WTC11 (cell line): ENCODE data around the gene LCN10. TPM values are rescaled to one million over a fixed set of nuclear protein-coding genes. Genes with fewer than 3 reads are reported as not detected.

Source experiments
- ATAC-seq: fragments of 200-7000 bp; cut with Tn5 transposase; 2 replicates; pipeline ENCODE4 v1.10.0; 2021; ENCODE audit warnings: mild to moderate bottlenecking, moderate library complexity
- CTCF ChIA-PET: fragments of 300-600 bp; sonication (Branson Sonifier 250); formaldehyde crosslinking; loops from one replicate; lab custom pipeline; 2021; ENCODE audit warnings: antibody characterized with exemption; lab: Charles Lee
- POLR2A ChIA-PET: fragments of 350-600 bp; sonication (Branson Sonifier 250); formaldehyde crosslinking; loops from one replicate; lab custom pipeline; 2021; ENCODE audit warnings: antibody characterized with exemption; lab: Charles Lee
- DNase-seq: peaks from one replicate; pipeline ENCODE4 v3.0.0; 2021; ENCODE audit warnings: low spot score
- H3K27ac Mint-ChIP-seq: 2 replicates; pipeline ENCODE4 v1.8.0; 2021; ENCODE audit warnings: mixed read lengths
- H3K27me3 Mint-ChIP-seq: 2 replicates; pipeline ENCODE4 v1.8.0; 2021; ENCODE audit warnings: low read depth, mild to moderate bottlenecking, moderate library complexity, mixed read lengths
- H3K36me3 Mint-ChIP-seq: 2 replicates; pipeline ENCODE4 v1.8.0; 2021; ENCODE audit warnings: mixed read lengths
- H3K4me1 Mint-ChIP-seq: 2 replicates; pipeline ENCODE4 v1.8.0; 2022; ENCODE audit warnings: mixed read lengths
- H3K4me3 Mint-ChIP-seq: 2 replicates; pipeline ENCODE4 v1.8.0; 2021; ENCODE audit warnings: mild to moderate bottlenecking, moderate library complexity, mixed read lengths
- H3K9me3 Mint-ChIP-seq: 2 replicates; pipeline ENCODE4 v1.8.0; 2021; ENCODE audit warnings: mixed read lengths
- AR ChIP-seq: fragments of 250-450 bp; sonication (Bioruptor Pico); IDR thresholded peaks from 2 replicates; pipeline ENCODE4 v1.9.0; 2021; ENCODE audit warnings: mild to moderate bottlenecking
- ATF3 ChIP-seq: sonication (generic); formaldehyde crosslinking; conservative IDR thresholded peaks from 2 replicates; pipeline ENCODE4 v1.8.1; 2022; ENCODE audit warnings: mild to moderate bottlenecking, missing genetic modification reagents
- E2F1 ChIP-seq: sonication (generic); formaldehyde crosslinking; IDR thresholded peaks from 2 replicates; pipeline ENCODE4 v1.8.0; 2022; ENCODE audit warnings: mild to moderate bottlenecking, missing genetic modification reagents
- EMX1 ChIP-seq: fragments of 250-450 bp; sonication (Bioruptor Pico); IDR thresholded peaks from 2 replicates; pipeline ENCODE4 v1.8.0; 2021; ENCODE audit warnings: mild to moderate bottlenecking
- ESRRA ChIP-seq: sonication (generic); formaldehyde crosslinking; IDR thresholded peaks from 2 replicates; pipeline ENCODE4 v1.8.1; 2022; ENCODE audit warnings: mild to moderate bottlenecking, missing genetic modification reagents, borderline replicate concordance
- FOXK1 ChIP-seq: sonication (generic); formaldehyde crosslinking; IDR thresholded peaks from 2 replicates; pipeline ENCODE4 v1.8.0; 2022; ENCODE audit warnings: mild to moderate bottlenecking, moderate library complexity, missing genetic modification reagents
- FOXP1 ChIP-seq: sonication (generic); formaldehyde crosslinking; IDR thresholded peaks from 2 replicates; pipeline ENCODE4 v1.8.0; 2022; ENCODE audit warnings: missing genetic modification reagents, mild to moderate bottlenecking, moderate library complexity, borderline replicate concordance
- JAZF1 ChIP-seq: fragments of 250-450 bp; sonication (Bioruptor Pico); IDR thresholded peaks from 2 replicates; pipeline ENCODE4 v1.9.0; 2021; ENCODE audit warnings: moderate library complexity, mild to moderate bottlenecking, inconsistent platforms
- MLX ChIP-seq: sonication (generic); formaldehyde crosslinking; IDR thresholded peaks from 2 replicates; pipeline ENCODE4 v1.8.1; 2023; ENCODE audit warnings: mild to moderate bottlenecking, missing genetic modification reagents, moderate library complexity
- MYBL2 ChIP-seq: sonication (generic); formaldehyde crosslinking; IDR thresholded peaks from 2 replicates; pipeline ENCODE4 v1.8.1; 2023; ENCODE audit warnings: mild to moderate bottlenecking, moderate library complexity, missing genetic modification reagents
- PREB ChIP-seq: sonication (generic); formaldehyde crosslinking; IDR thresholded peaks from 2 replicates; pipeline ENCODE4 v1.8.1; 2022; ENCODE audit warnings: mild to moderate bottlenecking, missing genetic modification reagents, moderate library complexity, borderline replicate concordance
- SMAD3 ChIP-seq: sonication (generic); formaldehyde crosslinking; IDR thresholded peaks from 2 replicates; pipeline ENCODE4 v1.8.0; 2022; ENCODE audit warnings: missing genetic modification reagents, mild to moderate bottlenecking, borderline replicate concordance
- STAT6 ChIP-seq: sonication (generic); formaldehyde crosslinking; conservative IDR thresholded peaks from 2 replicates; pipeline ENCODE4 v1.8.1; 2023; ENCODE audit warnings: mild to moderate bottlenecking, low read depth, missing genetic modification reagents, moderate library complexity
- TEAD1 ChIP-seq: sonication (generic); formaldehyde crosslinking; IDR thresholded peaks from 2 replicates; pipeline ENCODE4 v1.8.0; 2022; ENCODE audit warnings: mild to moderate bottlenecking, missing genetic modification reagents
- TEAD4 ChIP-seq: sonication (generic); formaldehyde crosslinking; IDR thresholded peaks from 2 replicates; pipeline ENCODE4 v1.8.0; 2022; ENCODE audit warnings: mild to moderate bottlenecking, missing genetic modification reagents
- USF1 ChIP-seq: sonication (generic); formaldehyde crosslinking; IDR thresholded peaks from 2 replicates; pipeline ENCODE4 v1.8.0; 2022; ENCODE audit warnings: mild to moderate bottlenecking, missing genetic modification reagents
- ZBTB21 ChIP-seq: sonication (generic); formaldehyde crosslinking; IDR thresholded peaks from 2 replicates; pipeline ENCODE4 v1.8.1; 2023; ENCODE audit warnings: mild to moderate bottlenecking, missing genetic modification reagents, borderline replicate concordance
- ZNF416 ChIP-seq: fragments of 250-450 bp; sonication (Bioruptor Pico); IDR thresholded peaks from 2 replicates; pipeline ENCODE4 v1.9.0; 2021; ENCODE audit warnings: mild to moderate bottlenecking, inconsistent platforms
- ZNF425 ChIP-seq: fragments of 250-450 bp; sonication (Bioruptor Pico); conservative IDR thresholded peaks from 2 replicates; pipeline ENCODE4 v1.9.0; 2021; ENCODE audit warnings: mild to moderate bottlenecking
- ZSCAN18 ChIP-seq: fragments of 250-450 bp; sonication (Bioruptor Pico); IDR thresholded peaks from 2 replicates; pipeline ENCODE4 v2.1.2; 2022; ENCODE audit warnings: mild to moderate bottlenecking, moderate library complexity
- total RNA-seq: library from RNA; stranded (reverse); gene quantifications from 3 replicates; pipeline ENCODE4 v1.2.3, GENCODE V29; 2021

The LCN10 gene
- total RNA-seq, 1 experiment from 2014 or later: 2.4 TPM

GRCh38 chr9:136717399-136717798, 25.3 kb downstream of the LCN10 start:
- Mint-ChIP-seq H3K27me3 (no peaks in the 10 kb centered on the region), H3K9me3 (no peaks in the 10 kb centered on the region), H3K4me3 (no peak overlapping the region), H3K36me3 (0 out of 2 replicates have a peak, but pooled peaks cover 3% of the 10 kb centered on the region), H3K27ac (no peak overlapping the region), H3K4me1 (peaks cover 4% of the 10 kb centered on the region)
- ATAC-seq (no peak), DNase-seq (no peak)
- POLR2A ChIA-PET: no interaction called here
- CTCF ChIA-PET: no interaction called here
- TF ChIP-seq EMX1 (CRISPR knock-in tag) (no peak), USF1 (no peak), AR (CRISPR knock-in tag) (no peak), MLX (CRISPR knock-in tag) (no peak), E2F1 (CRISPR knock-in tag) (no peak), TEAD4 (no peak), STAT6 (CRISPR knock-in tag) (no peak), ZNF416 (no peak), ATF3 (no peak), MYBL2 (CRISPR knock-in tag) (no peak)

- Mint-ChIP-seq H3K4me1 (peaks cover 4% of the 10 kb centered on the region), H3K4me3 (no peak overlapping the region), H3K36me3 (no peaks in the 10 kb centered on the region), H3K27me3 (peaks cover 15% of the 10 kb centered on the region), H3K27ac (no peak overlapping the region), H3K9me3 (no peaks in the 10 kb centered on the region)
- DNase-seq: no peak
- ChIA-PET POLR2A (interaction anchor here (0.7 kb wide), 1 partner anchor 9 kb away, joined by 4 read pairs; no protein-coding TSS in a partner anchor), CTCF (interaction anchor here (1.3 kb wide), 1 partner anchor 13 kb away, joined by 7 read pairs; no protein-coding TSS in a partner anchor)
- ATAC-seq: no peak
- TF ChIP-seq ZNF425 (CRISPR knock-in tag) (no peak), SMAD3 (no peak), ZSCAN18 (CRISPR knock-in tag) (no peak), FOXP1 (CRISPR knock-in tag) (no peak), TEAD1 (CRISPR knock-in tag) (no peak), ATF3 (no peak), FOXK1 (CRISPR knock-in tag) (no peak), ESRRA (CRISPR knock-in tag) (no peak), JAZF1 (CRISPR knock-in tag) (no peak), ZBTB21 (no peak), PREB (CRISPR knock-in tag) (no peak), MLX (CRISPR knock-in tag) (no peak)
Observed at GRCh38 chr9:136714893-136715274, 27.9 kb downstream of the LCN10 start.
